GM11168 (cell line): ENCODE data around the gene RPL22.

Source experiments
- in situ Hi-C: fragments of 300-500 bp; cut with MboI; formaldehyde crosslinking; loops from one replicate; pipeline ENCODE4 v1.12.0; 2022; ENCODE audit warnings: low sequenced_read_pairs; ENCODE audit not compliant: unreplicated experiment

RPL22 gene

GRCh38 chr1:6199298-6200187 lies at the start of gene RPL22:
RPL22 (minus strand) TSS chr1:6199595; CDS start chr1:6199573, 22 bp downstream.
- in situ Hi-C loops, result no loop called here

- in situ Hi-C loops, result no loop called here
These were observed 48.9 kb upstream of the RPL22 start for GRCh38 chr1:6248161-6248776.

GRCh38 chr1:6247651-6248050 lies 48.3 kb upstream of the RPL22 start:
- in situ Hi-C loops, result no loop called here

GRCh38 chr1:6246497-6247467 lies 47.4 kb upstream of the RPL22 start:
- in situ Hi-C loops, result no loop called here

- in situ Hi-C loops, result no loop called here
These were observed 46.6 kb upstream of the RPL22 start for GRCh38 chr1:6245869-6246496.

- in situ Hi-C loops, result no loop called here
These were observed 45.9 kb upstream of the RPL22 start for GRCh38 chr1:6245086-6245868.

- in situ Hi-C loops, result no loop called here
These were observed 45.1 kb upstream of the RPL22 start for GRCh38 chr1:6244401-6245049.

GRCh38 chr1:6243993-6244392 lies 44.6 kb upstream of the RPL22 start, which contains the start of gene HES3:
HES3 (plus strand) TSS chr1:6244179; CDS start chr1:6244366, 187 bp downstream.
- in situ Hi-C loops, result no loop called here

GRCh38 chr1:6243053-6243834 lies 43.8 kb upstream of the RPL22 start:
- in situ Hi-C loops, result no loop called here

GRCh38 chr1:6241887-6242740 lies 42.7 kb upstream of the RPL22 start:
- in situ Hi-C loops, result no loop called here

- in situ Hi-C loops, result no loop called here
These were observed 41.9 kb upstream of the RPL22 start for GRCh38 chr1:6241107-6241886.

GRCh38 chr1:6239950-6240768 lies 40.8 kb upstream of the RPL22 start:
- in situ Hi-C loops, result no loop called here

- in situ Hi-C loops, result no loop called here
These were observed 39.9 kb upstream of the RPL22 start for GRCh38 chr1:6239213-6239752.

- in situ Hi-C loops, result no loop called here
These were observed 37.7 kb upstream of the RPL22 start for GRCh38 chr1:6237093-6237492.

- in situ Hi-C loops, result no loop called here
These were observed 35.9 kb upstream of the RPL22 start for GRCh38 chr1:6235296-6235677.
